ENCODE data around the gene ANO3. TPM values are rescaled to one million over a fixed set of nuclear protein-coding genes. Genes with fewer than 3 reads are reported as not detected.

Gene ANO3
- total and polyA plus RNA-seq, 2 of the 8 experiments (the other 6 are each of a cell fraction or from before 2014, with no cell fraction given) = not detected

DNA sequence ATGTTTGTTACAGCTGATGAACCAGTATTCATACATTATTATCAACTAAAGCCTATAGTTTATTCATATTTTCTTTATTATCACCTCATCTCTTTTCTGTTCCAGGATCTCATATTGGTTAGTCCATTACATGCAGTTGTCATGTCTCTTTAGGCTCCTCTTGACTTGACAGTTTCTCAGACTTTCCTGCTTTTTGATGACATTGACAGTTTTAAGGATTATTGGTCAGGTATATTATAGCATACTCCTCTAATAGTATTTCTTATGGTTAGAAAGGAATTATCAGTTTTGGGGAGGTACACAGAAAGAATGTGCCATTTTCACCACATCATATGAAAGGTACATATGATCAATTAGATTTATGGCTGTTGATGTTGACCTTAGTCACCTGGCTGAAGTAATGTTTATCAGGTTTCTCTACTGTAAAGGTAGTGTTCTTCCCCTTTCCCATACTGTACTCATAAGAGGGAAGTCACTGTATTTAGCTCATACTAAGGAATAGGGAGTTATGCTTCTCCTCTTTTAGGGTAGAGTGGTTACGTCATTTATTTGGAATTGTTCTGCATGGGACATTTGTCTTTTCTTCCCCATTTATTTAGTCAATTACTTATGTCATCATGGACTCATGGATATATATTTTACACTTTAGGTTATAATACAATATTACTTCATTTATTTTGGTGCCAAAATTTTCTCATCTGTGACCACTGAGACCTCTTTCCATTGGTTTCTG, 9.4 kb upstream of the ANO3 start (continued):
- TF ChIP-seq POLR2AphosphoS5 (IDR thresholded peaks at IDR 0.05; ENCODE audit: low read depth, low read length) = no peak
- no peak for TF ChIP-seq RNF2 (IDR thresholded peaks at IDR 0.05; ENCODE audit: borderline replicate concordance, low read depth, low read length, missing control alignments, poor library complexity, severe bottlenecking)
